GM12873 (cell line): ENCODE results near the gene QKI.

Experiments
- TF ChIP-seq, protein P1 (sequence below): IDR thresholded peaks from 2 replicates; pipeline ENCODE4 v1.5.1; 2012; ENCODE audit warnings: low read depth, mild to moderate bottlenecking, moderate library complexity, low read length, control low read depth; ENCODE audit not compliant: insufficient read depth; ENCODE audit errors: missing control alignments

The QKI gene

DNA sequence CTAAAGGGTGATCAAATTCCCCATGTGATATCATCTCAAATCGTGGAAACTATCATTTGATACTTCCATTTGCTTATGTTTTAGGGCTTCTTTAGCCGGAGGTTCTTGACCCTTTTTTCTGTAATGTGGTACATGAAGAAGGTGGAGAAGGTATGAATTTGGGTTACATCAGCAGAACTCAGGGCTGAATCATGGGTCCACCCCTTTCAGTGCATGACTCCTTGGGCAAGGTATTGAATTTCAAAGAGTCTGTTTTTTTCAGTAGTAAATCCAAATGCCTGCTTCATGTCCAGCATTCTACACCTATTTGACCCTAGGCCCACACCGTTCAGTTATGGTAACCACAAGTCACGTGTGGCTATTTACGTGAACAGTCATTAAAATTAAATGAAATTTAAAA is 30.6 kb upstream of the QKI start:
- TF ChIP-seq, protein P1, sequence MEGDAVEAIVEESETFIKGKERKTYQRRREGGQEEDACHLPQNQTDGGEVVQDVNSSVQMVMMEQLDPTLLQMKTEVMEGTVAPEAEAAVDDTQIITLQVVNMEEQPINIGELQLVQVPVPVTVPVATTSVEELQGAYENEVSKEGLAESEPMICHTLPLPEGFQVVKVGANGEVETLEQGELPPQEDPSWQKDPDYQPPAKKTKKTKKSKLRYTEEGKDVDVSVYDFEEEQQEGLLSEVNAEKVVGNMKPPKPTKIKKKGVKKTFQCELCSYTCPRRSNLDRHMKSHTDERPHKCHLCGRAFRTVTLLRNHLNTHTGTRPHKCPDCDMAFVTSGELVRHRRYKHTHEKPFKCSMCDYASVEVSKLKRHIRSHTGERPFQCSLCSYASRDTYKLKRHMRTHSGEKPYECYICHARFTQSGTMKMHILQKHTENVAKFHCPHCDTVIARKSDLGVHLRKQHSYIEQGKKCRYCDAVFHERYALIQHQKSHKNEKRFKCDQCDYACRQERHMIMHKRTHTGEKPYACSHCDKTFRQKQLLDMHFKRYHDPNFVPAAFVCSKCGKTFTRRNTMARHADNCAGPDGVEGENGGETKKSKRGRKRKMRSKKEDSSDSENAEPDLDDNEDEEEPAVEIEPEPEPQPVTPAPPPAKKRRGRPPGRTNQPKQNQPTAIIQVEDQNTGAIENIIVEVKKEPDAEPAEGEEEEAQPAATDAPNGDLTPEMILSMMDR, result no peak

DNA sequence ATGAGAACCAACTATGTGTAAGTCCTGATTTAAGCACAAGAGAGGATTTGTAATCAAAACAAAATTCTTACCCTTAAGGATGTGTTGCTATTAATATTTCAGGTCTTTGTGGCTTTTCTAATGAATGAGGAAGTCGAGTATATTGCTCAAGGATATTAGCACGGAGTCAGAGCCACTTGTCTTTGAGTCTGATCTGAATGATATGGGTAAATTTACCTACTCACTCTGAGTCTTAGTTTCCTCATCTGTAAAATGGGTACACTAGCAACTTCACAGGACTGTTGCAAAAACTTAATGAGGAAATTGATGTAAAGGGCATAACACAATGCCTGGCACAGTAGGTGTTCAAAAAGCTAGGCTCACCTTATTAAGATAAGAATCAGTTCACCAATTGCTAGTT is 30.0 kb upstream of the QKI start:
- TF ChIP-seq, protein P1, result no peak

DNA sequence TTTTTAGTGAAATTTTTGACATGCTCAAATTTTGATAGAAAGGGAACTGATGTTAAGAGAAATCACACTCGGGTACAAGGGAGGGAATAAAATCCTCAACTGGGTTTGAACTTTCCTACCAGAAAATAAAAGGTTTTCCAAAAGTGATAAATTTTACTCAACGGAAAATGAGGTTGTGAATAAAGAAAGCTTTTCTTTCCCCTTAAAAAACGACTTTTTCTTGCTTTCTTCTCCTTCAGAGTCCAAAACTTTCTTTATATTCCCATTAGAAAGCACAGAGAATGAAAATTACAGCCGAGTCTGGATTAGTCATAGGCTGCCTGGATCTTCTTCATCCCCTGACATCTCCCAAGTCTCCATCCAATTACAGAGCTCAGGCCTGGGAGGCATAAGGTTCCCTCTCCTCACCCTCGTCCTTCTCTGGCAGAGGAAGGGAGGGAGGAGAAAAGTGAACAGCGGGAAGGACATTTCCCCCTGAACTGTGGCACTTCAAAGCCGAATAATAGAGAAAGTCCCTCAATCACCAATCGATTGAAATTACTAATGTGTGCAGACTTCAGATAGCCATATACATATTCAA is 28.1 kb upstream of the QKI start:
- TF ChIP-seq, protein P1, result no peak

DNA sequence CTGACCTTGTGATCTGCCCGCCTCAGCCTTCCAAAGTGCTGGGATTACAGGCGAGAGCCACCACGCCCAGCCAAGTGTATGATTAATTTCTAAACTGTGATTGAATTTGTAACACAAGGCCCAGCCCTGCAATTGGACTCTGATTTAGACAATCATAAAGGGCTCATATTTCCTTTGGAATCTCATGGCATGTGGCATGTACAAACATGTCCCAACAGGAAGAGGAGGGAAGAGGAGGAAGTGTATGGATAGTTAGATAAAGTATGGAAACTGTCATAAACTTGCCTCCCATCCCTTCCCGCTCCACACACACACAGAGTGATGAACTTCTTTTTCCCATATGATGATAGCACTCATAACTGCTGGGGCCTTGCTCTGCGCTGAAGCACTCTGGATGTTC is 27.2 kb upstream of the QKI start:
- TF ChIP-seq, protein P1, result no peak

DNA sequence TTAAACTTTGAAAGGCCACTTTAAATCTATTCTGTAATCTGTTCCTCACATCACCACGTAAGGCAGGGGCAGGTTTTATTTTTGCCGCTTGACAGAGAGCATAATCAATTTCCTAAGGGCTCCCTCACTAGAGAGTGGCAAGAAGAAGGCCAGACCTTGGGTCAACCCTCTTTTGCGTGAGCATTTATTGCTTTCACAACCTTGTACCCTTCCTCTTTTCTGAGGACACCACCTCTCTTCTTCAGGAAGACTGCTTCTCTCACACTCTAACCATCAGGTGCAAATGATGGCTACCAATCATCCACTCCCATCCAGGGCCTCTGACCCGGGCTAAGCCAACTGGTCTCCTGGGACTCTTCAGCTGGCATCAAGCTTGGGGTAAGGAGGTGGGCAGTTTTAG is 25.2 kb upstream of the QKI start:
- TF ChIP-seq, protein P1, result no peak

DNA sequence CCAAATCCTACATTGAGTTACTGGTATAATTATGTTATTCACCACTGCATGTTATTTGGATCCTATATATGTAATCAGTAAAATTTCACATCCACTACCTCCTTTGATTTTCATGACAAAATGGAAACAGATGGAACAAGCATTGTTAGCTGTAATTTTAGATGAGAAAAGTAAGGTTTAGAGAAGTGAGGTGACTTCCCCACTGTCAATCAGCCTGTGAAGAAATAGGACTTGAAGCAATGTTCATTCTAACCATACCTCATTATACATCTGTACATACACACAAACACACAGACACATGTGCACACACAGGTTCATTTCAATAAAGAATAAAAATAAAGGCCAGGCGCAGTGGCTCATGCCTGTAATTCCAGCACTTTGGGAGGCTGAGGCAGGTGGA is 23.7 kb upstream of the QKI start:
- TF ChIP-seq, protein P1, result no peak

DNA sequence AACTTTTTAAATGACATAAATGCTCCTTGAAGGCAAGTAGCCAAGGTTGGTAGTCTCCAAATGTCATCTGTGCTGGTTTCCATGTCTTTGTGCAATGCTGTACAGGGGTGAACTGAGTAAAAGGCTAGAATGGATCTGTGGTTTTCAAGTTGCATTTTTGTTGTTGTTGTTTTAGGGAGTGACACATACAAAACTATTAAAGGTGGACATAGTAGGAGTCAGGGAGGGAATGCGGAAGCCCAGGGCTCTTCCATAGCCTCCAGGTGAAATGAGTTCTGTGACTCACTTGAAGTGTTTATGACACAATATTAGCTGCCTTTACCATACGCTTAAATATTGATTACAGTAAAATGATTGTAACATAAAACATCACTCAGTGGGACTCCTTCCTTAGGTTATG is 22.5 kb upstream of the QKI start:
- TF ChIP-seq, protein P1, result no peak

DNA sequence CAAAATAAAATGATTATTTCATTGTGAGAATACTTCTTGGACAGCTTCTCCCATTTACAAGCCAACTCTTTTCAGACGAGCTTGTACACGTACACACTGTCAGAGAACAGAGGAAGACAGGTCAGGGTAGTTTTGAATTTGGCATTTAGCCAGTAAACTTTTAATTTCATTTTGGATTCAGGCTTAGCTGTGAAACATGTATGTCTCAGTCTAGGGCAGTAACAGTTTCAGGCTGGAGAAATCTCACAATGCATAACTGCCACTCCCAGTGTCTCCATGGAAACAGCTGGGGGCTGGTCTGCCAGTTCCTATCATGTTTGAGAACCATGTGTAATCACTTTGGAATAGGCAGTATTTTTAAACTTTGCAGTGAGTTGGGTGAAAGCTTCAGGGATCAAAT is 22.0 kb upstream of the QKI start:
- TF ChIP-seq, protein P1, result no peak
